ENCODE measurements around the gene MSH3.

Gene MSH3

DNA sequence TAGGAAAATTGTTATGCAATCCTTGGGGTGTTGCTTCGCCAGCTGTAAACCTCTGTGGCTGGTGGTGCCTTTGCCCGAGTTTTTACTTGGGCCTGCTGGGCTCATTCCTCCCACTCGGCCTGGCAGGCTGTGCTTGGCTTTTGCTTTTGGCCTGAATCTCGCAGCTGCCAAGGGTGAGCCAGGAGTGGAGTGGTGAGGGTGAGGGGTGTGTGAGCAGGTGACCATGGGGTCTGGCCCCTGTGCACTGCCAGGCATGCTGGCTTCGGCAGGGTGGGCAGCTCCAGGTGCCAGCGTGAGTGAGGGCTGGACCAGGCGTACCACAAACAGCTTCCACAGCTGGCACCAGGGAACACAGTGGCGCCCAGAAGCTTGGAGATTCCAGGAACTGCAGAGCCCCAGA, 12.9 kb downstream of the MSH3 start:
- no peak for TF ChIP-seq CTCF (IDR thresholded peaks at IDR 0.05; ENCODE audit: low read depth, low read length, missing control alignments)
- H3K4me3 ChIP-seq (ENCODE audit: low read depth, low read length): no peak overlapping the region
- DNase-seq (ENCODE audit: low read depth): no peak

DNA sequence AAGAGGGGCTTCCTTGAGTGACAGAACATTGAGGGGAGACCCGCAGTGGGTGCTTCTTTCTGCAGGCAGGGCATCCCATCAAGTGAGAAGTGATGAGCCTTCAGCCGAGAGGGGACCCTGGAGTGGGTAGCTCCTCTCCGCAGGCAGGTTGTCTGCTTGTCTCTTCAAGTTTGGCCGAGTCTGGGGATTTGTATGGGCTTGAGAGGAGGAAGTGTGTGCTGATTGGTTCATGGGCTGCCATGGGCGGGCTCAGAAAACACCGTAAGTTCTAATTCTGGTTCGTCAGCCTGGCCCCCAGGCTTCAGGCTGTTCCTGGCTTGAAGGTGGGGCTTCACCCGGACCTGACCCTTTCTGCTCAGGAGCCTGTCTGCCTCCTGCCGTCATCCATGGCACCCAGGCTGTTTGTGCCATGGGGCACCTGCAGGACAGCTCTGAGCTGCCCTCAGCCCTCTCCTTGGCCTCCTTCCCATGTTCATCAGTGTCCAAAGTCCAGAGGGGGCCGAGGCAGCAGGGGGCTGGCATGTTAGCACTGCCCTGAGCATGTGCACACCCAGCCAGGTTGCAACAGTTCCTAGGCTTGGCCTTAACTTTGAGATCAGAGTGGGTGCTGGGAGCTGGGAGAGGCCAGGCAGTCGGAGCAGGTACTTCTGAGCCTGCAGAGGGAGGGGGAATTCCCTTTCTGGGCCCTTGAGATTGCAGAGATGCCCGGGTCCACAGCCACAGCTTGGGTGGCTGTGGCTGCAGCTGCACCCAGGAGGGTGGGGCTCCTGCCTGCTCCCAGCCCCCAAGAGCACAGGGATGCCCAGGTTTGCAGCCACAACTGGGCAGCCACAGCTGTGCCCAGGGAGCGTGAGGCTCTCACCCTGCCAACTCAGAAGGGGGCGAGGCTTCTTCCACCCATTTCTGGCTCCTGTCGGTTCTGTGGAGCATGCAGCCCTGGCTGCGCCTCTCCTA, 13.8 kb downstream of the MSH3 start:
- DNase-seq (ENCODE audit: low read depth): no peak
- TF ChIP-seq CTCF (IDR thresholded peaks at IDR 0.05; ENCODE audit: low read depth, low read length, missing control alignments): no peak
- H3K4me3 ChIP-seq (ENCODE audit: low read depth, low read length): peak overlapping the region; percentile 1; the same call in 1 of the 2 replicates

DNA sequence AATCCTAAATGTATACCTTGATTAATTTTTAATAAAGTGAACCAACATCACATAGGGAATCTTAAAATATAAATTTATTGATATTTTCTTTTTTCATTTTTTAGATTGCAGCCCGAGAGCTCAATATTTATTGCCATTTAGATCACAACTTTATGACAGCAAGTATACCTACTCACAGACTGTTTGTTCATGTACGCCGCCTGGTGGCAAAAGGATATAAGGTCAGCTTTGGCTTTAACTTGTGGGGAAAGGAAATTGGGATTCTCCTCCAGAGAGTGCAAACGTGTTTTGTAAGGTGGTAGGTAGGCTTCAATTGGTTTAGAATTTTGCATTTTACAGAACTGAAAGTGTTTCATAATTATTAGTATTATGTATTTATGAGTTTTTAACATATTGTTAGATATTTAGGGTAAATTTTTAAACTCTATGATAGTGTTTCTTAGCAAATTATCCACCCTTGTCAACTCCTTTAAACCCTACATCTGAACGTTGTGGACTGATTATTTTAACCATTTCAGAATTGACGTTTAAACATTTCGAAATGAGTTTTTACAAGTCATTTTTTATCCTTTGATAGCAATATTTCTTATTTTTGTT, 17.8 kb downstream of the MSH3 start:
- TF ChIP-seq CTCF (IDR thresholded peaks at IDR 0.05; ENCODE audit: low read depth, low read length, missing control alignments): peak; percentile 81
- DNase-seq (ENCODE audit: low read depth): peak; percentile 36
- H3K4me3 ChIP-seq (ENCODE audit: low read depth, low read length): no peak overlapping the region

DNA sequence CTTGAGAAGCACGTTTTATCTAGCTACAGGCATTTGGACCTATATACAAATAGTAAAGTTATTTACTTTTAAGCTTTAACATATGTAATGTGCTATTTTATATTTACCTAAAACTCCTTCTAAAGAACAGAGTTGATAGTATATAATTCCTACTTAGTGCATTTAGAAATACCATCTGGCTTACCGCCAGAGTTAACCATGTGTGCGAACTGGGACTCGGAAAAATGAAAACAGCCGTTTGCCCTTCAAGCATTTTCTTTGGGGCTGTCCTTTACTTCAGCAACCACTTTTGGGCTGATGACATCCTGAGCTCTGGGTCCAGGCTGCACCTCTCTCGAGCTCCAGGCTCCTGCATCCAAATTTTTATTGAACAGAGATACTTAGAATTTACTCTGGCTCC, 22.3 kb downstream of the MSH3 start:
- H3K4me3 ChIP-seq (ENCODE audit: low read depth, low read length): no peak overlapping the region
- no peak for TF ChIP-seq CTCF (IDR thresholded peaks at IDR 0.05; ENCODE audit: low read depth, low read length, missing control alignments)
- DNase-seq (ENCODE audit: low read depth): no peak

DNA sequence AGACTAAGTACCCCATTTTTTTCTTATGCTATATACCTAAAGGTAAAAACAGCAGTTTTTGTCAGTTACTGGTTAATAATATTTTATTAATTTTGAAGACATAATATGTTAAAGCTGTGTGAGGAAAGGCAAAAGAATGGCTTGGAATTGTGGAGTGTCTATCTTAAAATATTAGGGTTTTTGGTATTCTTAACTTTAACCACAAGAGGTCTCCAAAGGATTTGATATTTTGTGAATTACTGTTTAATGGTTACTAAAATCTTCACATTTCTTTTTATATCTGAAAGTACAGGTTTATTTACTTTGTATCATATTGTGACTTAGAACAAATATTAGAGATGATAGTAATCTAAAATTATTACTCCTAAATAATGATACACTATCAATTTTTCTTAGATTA, 32.3 kb downstream of the MSH3 start:
- no peak overlapping the region for H3K4me3 ChIP-seq (ENCODE audit: low read depth, low read length)
- no peak for TF ChIP-seq CTCF (IDR thresholded peaks at IDR 0.05; ENCODE audit: low read depth, low read length, missing control alignments)
- no peak for DNase-seq (ENCODE audit: low read depth)

- no peak for DNase-seq (ENCODE audit: low read depth)
- H3K4me3 ChIP-seq (ENCODE audit: low read depth, low read length): no peak overlapping the region
These were observed 34.4 kb downstream of the MSH3 start for GRCh38 chr5:80688648-80689420.

More at GRCh38 chr5:80688648-80689420, 34.4 kb downstream of the MSH3 start:
- TF ChIP-seq CTCF (IDR thresholded peaks at IDR 0.05; ENCODE audit: low read depth, low read length, missing control alignments): no peak

All from GM12864 (cell line).